PC-3 (cell line): ENCODE results near the gene SUMF2. TPM values are rescaled to one million over a fixed set of nuclear protein-coding genes. Genes with fewer than 3 reads are reported as not detected.

Experiments
- ATAC-seq: fragments of 200-7000 bp; cut with Tn5 transposase; 2 replicates; pipeline ENCODE4 v1.9.1; 2020; ENCODE audit warnings: mild to moderate bottlenecking, moderate library complexity
- BruUV-seq: library from RNA; stranded (reverse); fragments of 400-500 nt; replicated peaks from 2 replicates; lab custom pipeline; 2021; lab: Mats Ljungman, UMichigan
- CTCF ChIA-PET: fragments of 300-600 bp; sonication (Branson Sonifier 250); formaldehyde crosslinking; loops from one replicate; lab custom pipeline; 2022; ENCODE audit warnings: antibody characterized with exemption; lab: Charles Lee
- POLR2A ChIA-PET: fragments of 300-600 bp; sonication (Branson Sonifier 250); formaldehyde crosslinking; loops from one replicate; lab custom pipeline; 2022; ENCODE audit warnings: antibody characterized with exemption; ENCODE audit not compliant: unreplicated experiment; lab: Charles Lee
- DNase-seq: peaks from one replicate; pipeline ENCODE4 v3.0.0-alpha.2; 2015
- H2AFZ ChIP-seq: fragments of 300-600 bp; sonication (generic); 2 replicates; pipeline ENCODE4 v1.6.0; 2016; ENCODE audit warnings: antibody characterized with exemption, low read length
- H3F3A ChIP-seq: fragments of 300-600 bp; sonication (generic); one replicate; pipeline ENCODE4 v1.6.0; 2017; ENCODE audit warnings: antibody characterized with exemption, low read length, control low read depth, mild to moderate bottlenecking; ENCODE audit not compliant: unreplicated experiment
- H3K27ac ChIP-seq: fragments of 300-600 bp; sonication (generic); 2 replicates; pipeline ENCODE4 v1.5.1; 2016; ENCODE audit warnings: mild to moderate bottlenecking, low read length
- H3K27me3 ChIP-seq: fragments of 300-600 bp; sonication (generic); 2 replicates; pipeline ENCODE4 v1.6.1; 2016; ENCODE audit warnings: low read length, mixed read lengths
- H3K36me3 ChIP-seq: fragments of 300-600 bp; sonication (generic); 2 replicates; pipeline ENCODE4 v1.6.1; 2016; ENCODE audit warnings: low read depth, mixed run types, low read length, mixed read lengths
- H3K4me1 ChIP-seq: fragments of 300-600 bp; sonication (generic); 2 replicates; pipeline ENCODE4 v1.5.1; 2016; ENCODE audit warnings: low read length; ENCODE audit not compliant: insufficient read depth
- H3K4me2 ChIP-seq: fragments of 300-600 bp; sonication (generic); 2 replicates; pipeline ENCODE4 v1.6.0; 2016; ENCODE audit warnings: low read length
- H3K4me3 ChIP-seq: fragments of 300-600 bp; sonication (generic); 2 replicates; pipeline ENCODE4 v1.5.1; 2016; ENCODE audit warnings: mild to moderate bottlenecking, low read length, mixed read lengths
- H3K79me2 ChIP-seq: fragments of 300-600 bp; sonication (generic); 2 replicates; pipeline ENCODE4 v1.6.1; 2017; ENCODE audit warnings: low read length, mixed read lengths
- H3K9ac ChIP-seq: fragments of 300-600 bp; sonication (generic); 2 replicates; pipeline ENCODE4 v1.6.0; 2016; ENCODE audit warnings: mild to moderate bottlenecking, low read length
- H3K9me2 ChIP-seq: fragments of 300-600 bp; sonication (generic); replicated peaks from 2 replicates; pipeline ENCODE4 v1.6.1; 2016; ENCODE audit warnings: mixed run types, low read length, mixed read lengths
- H3K9me3 ChIP-seq: fragments of 300-600 bp; sonication (generic); 2 replicates; pipeline ENCODE4 v1.6.1; 2016; ENCODE audit warnings: low read length, mixed read lengths
- H4K20me1 ChIP-seq: fragments of 300-600 bp; sonication (generic); 2 replicates; pipeline ENCODE4 v1.6.1; 2016; ENCODE audit warnings: low read length, mixed read lengths
- EZH2 ChIP-seq: fragments of 300-600 bp; sonication (generic); IDR thresholded peaks from one replicate; pipeline ENCODE4 v1.6.1; 2017; ENCODE audit warnings: antibody characterized with exemption, mild to moderate bottlenecking, low read length; ENCODE audit not compliant: unreplicated experiment
- EZH2phosphoT487 ChIP-seq: fragments of 300-600 bp; sonication (generic); IDR thresholded peaks from 2 replicates; pipeline ENCODE4 v1.6.1; 2018; ENCODE audit warnings: mild to moderate bottlenecking, antibody characterized with exemption, low read length, borderline replicate concordance
- intact Hi-C: fragments of 100-400 bp; cut with micrococcal nuclease; formaldehyde crosslinking; loops from 2 replicates; pipeline ENCODE4 v1.9.0; 2023
- total RNA-seq: library from RNA; depleted of rRNA; stranded (reverse); fragments of >200 nt; gene quantifications from 2 replicates; pipeline ENCODE4 v1.2.3, GENCODE V29; 2014
- TF ChIP-seq, protein P1 (sequence below): fragments of 300-600 bp; sonication (generic); conservative IDR thresholded peaks from 2 replicates; pipeline ENCODE4 v1.5.1; 2017; ENCODE audit warnings: antibody characterized with exemption, low read depth, mild to moderate bottlenecking, low read length

Gene SUMF2
- total RNA-seq, 1 experiment from 2014 or later: 65.6 TPM

DNA sequence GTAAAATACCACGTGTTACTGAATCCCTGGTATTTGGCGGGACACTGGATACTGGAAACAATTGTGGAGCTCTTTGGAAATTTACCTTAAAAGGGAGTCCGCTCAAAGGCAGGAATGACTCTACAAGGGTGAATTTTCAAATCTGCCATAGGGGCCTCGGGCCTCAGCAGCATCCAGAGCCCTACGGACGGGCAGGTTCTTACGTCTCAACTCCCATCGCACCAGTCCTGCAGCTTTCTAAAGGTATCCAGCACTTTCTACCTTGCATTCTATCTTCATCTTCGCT lies 13.1 kb upstream of the SUMF2 start:
- no peaks in the 10 kb centered on the region for H3K9me2 ChIP-seq
- ChIA-PET CTCF (interaction anchor here (0.5 to 1.4 kb wide), 5 partner anchors 14 to 410 kb away, joined by 4 to 6 read pairs (median 6); no protein-coding TSS in a partner anchor), POLR2A (interaction anchor here (0.5 to 1.3 kb wide), 12 partner anchors 13 to 587 kb away, joined by 3 to 21 read pairs (median 4); partner anchors contain the start of genes CHCHD2 and SUMF2)
- peak overlapping the region; percentile 67 for H3K27ac ChIP-seq
- H3K4me1 ChIP-seq: peaks cover 37% of the 10 kb centered on the region
- DNase-seq (no peak), ATAC-seq (no peak)
- no peaks in the 10 kb centered on the region for H3F3A ChIP-seq
- TSS peak; percentile 92 for BruUV-seq
- H2AFZ ChIP-seq: peak overlapping the region; percentile 81
- no peaks in the 10 kb centered on the region for H3K27me3 ChIP-seq
- H3K9me3 ChIP-seq: no peaks in the 10 kb centered on the region
- H3K36me3 ChIP-seq: peaks cover 35% of the 10 kb centered on the region
- intact Hi-C loops: loop anchor here (1.0 to 5.0 kb wide), 3 partner anchors 11 to 84 kb away; no protein-coding TSS in a partner anchor
- peak overlapping the region; percentile 100 for H3K9ac ChIP-seq
- peak overlapping the region; percentile 94 for H3K4me2 ChIP-seq
- H3K79me2 ChIP-seq: peaks cover 75% of the 10 kb centered on the region
- H4K20me1 ChIP-seq: peaks cover 31% of the 10 kb centered on the region
- no peak for TF ChIP-seq EZH2phosphoT487
- TF ChIP-seq EZH2: no peak
- TF ChIP-seq, protein P1, sequence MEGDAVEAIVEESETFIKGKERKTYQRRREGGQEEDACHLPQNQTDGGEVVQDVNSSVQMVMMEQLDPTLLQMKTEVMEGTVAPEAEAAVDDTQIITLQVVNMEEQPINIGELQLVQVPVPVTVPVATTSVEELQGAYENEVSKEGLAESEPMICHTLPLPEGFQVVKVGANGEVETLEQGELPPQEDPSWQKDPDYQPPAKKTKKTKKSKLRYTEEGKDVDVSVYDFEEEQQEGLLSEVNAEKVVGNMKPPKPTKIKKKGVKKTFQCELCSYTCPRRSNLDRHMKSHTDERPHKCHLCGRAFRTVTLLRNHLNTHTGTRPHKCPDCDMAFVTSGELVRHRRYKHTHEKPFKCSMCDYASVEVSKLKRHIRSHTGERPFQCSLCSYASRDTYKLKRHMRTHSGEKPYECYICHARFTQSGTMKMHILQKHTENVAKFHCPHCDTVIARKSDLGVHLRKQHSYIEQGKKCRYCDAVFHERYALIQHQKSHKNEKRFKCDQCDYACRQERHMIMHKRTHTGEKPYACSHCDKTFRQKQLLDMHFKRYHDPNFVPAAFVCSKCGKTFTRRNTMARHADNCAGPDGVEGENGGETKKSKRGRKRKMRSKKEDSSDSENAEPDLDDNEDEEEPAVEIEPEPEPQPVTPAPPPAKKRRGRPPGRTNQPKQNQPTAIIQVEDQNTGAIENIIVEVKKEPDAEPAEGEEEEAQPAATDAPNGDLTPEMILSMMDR: no peak
- H3K4me3 ChIP-seq: peak overlapping the region; percentile 99

DNA sequence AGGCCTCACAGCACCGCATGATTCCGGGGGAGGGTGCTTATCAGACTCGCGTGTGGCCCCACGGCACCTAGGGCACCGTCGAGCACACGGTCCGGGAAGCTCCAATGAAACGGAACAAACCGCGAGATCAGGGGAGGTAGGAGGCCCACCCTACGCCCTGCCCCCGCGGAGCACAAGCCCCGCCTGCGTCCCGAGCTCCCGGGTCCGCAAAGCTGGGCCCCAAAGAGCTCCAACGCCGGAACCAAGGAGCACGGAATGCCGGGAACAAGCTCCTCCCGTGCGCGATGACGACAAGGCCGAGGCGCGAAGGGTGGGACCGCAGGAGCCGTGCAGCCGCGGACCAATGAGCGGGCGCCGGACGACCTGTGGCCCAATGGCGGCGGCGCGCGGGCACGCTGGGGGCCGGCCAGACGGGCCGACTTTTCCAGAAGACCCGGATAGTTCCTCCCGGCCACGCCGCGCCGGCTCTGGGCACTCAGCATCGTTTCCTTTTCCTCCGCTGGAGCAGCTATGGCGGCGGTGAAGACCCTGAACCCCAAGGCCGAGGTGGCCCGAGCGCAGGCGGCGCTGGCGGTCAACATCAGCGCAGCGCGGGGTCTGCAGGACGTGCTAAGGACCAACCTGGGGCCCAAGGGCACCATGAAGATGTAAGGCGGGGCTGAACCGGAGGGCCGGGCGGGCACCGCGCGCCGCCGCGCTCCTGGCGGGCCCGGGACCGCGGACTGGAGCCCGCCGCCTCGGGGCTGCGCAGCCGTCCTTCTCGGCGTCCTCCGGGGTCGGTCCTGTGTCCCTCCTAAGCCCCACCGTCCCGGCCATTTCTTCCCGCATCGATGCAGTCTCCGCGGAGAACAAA lies 12.5 kb upstream of the SUMF2 start, which contains the start of the genes CCT6A and PSPH:
Gene CCT6A (plus strand): TSS at position 427 of the 853 bp plus-strand sequence. CDS start 84 bp downstream, at position 511.
Gene PSPH (minus strand): TSS at position 106 of the 853 bp plus-strand sequence. CDS start 30,232 bp downstream, outside the sequence.
- peak within 1 kb of the TSS; percentile 99 for H3K4me3 ChIP-seq
- H3F3A ChIP-seq: no peaks in the 10 kb centered on the region
- H3K9me3 ChIP-seq: no peaks in the 10 kb centered on the region
- peak within 1 kb of the TSS; percentile 94 for H3K4me2 ChIP-seq
- ChIA-PET POLR2A (interaction anchor here (0.5 to 1.3 kb wide), 14 partner anchors 13 to 1073 kb away, joined by 3 to 21 read pairs (median 4); partner anchors contain the start of genes CHCHD2 and SUMF2), CTCF (interaction anchor here (0.5 to 1.4 kb wide), 5 partner anchors 14 to 410 kb away, joined by 4 to 6 read pairs (median 6); no protein-coding TSS in a partner anchor)
- intact Hi-C loops: loop anchor here (1.0 to 5.0 kb wide), 3 partner anchors 11 to 84 kb away; no protein-coding TSS in a partner anchor
- no peaks in the 10 kb centered on the region for H3K27me3 ChIP-seq
- no peaks in the 10 kb centered on the region for H3K9me2 ChIP-seq
- H2AFZ ChIP-seq: peak within 1 kb of the TSS; percentile 81
- H3K79me2 ChIP-seq: peaks cover 78% of the 10 kb centered on the region
- ATAC-seq (peak; percentile 93), DNase-seq (peak; percentile 98)
- peaks cover 31% of the 10 kb centered on the region for H4K20me1 ChIP-seq
- peak within 1 kb of the TSS; percentile 70 for H3K27ac ChIP-seq
- H3K9ac ChIP-seq: peak within 1 kb of the TSS; percentile 100
- no peak for TF ChIP-seq EZH2phosphoT487
- no peak for TF ChIP-seq EZH2
- TF ChIP-seq, protein P1: no peak
- BruUV-seq: no TSS peak
- peaks cover 37% of the 10 kb centered on the region for H3K4me1 ChIP-seq
- H3K36me3 ChIP-seq: peaks cover 38% of the 10 kb centered on the region
